Fibroblast of pulmonary artery (primary cell): Measurements from ENCODE around the gene LTBP1.

Source experiments
- DNase-seq: peaks from one replicate; pipeline ENCODE4 v3.0.0-alpha.2; 2010; ENCODE audit warnings: low read depth
- H3K4me3 ChIP-seq: replicated peaks from 2 replicates; pipeline ENCODE4 v1.5.1; 2011; ENCODE audit warnings: low read depth, mild to moderate bottlenecking, control low read depth, low read length, moderate library complexity
- TF ChIP-seq, protein P1 (sequence below): IDR thresholded peaks from 2 replicates; pipeline ENCODE4 v1.5.1; 2011; ENCODE audit warnings: mild to moderate bottlenecking, control low read depth, low read length, inconsistent platforms; ENCODE audit errors: missing control alignments

LTBP1 gene

GRCh38 chr2:33001823-33002222 is 55.1 kb downstream of the LTBP1 start:
- DNase-seq: no peak

GRCh38 chr2:33002863-33003262 is 56.1 kb downstream of the LTBP1 start:
- no peak overlapping the region for H3K4me3 ChIP-seq
- TF ChIP-seq, protein P1, sequence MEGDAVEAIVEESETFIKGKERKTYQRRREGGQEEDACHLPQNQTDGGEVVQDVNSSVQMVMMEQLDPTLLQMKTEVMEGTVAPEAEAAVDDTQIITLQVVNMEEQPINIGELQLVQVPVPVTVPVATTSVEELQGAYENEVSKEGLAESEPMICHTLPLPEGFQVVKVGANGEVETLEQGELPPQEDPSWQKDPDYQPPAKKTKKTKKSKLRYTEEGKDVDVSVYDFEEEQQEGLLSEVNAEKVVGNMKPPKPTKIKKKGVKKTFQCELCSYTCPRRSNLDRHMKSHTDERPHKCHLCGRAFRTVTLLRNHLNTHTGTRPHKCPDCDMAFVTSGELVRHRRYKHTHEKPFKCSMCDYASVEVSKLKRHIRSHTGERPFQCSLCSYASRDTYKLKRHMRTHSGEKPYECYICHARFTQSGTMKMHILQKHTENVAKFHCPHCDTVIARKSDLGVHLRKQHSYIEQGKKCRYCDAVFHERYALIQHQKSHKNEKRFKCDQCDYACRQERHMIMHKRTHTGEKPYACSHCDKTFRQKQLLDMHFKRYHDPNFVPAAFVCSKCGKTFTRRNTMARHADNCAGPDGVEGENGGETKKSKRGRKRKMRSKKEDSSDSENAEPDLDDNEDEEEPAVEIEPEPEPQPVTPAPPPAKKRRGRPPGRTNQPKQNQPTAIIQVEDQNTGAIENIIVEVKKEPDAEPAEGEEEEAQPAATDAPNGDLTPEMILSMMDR: no peak
- no peak for DNase-seq

More at GRCh38 chr2:33001823-33002222, 55.1 kb downstream of the LTBP1 start:
- no peak overlapping the region for H3K4me3 ChIP-seq
- TF ChIP-seq, protein P1: no peak

GRCh38 chr2:33005057-33005456 is 58.3 kb downstream of the LTBP1 start:
- DNase-seq: no peak
- no peak overlapping the region for H3K4me3 ChIP-seq
- TF ChIP-seq, protein P1: no peak

GRCh38 chr2:33008716-33009115 is 62.0 kb downstream of the LTBP1 start:
- DNase-seq: no peak
- H3K4me3 ChIP-seq: no peak overlapping the region
- TF ChIP-seq, protein P1: no peak

GRCh38 chr2:33009249-33009648 is 62.5 kb downstream of the LTBP1 start:
- TF ChIP-seq, protein P1: no peak
- no peak overlapping the region for H3K4me3 ChIP-seq
- DNase-seq: no peak

DNA sequence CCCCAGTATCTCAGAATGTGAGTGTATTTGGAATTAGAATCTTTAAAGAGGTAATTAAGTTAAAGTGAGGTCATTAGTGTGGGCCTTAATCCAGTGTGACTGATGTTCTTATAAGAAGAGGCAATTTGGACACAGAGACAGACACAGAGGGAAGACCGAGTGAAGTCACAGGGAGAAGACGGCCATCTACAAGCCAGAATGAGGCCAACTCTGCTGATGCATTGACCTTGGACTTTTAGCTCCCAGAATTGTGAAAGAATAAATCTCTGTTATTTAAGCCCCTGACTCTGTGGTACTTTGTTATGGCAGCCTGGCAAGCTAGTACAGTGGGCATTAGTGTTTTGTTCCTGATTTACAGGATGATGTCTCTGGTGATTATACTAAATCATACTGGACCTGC is 64.6 kb downstream of the LTBP1 start:
- no peak for DNase-seq
- TF ChIP-seq, protein P1: no peak

DNA sequence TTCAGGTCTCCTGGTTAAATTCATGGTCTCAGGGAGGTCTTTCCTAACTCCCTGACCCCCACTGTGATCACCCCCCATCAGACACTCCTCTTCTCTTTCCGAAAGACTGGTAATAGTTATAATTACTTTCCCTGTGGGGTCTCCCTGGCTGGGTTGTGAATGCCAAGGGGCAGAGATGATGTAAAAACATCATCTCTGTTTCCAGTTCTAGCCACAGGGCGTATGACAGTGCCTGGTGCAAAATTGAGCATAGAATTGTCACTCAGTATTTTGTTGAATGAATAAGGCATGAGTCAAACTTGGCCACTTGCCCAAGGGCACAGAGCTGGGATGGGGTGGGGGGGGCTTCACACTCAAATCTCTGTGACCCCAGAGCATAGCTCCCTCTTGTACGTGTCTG is 65.2 kb downstream of the LTBP1 start:
- TF ChIP-seq, protein P1: no peak
- H3K4me3 ChIP-seq: no peak overlapping the region
- peak; percentile 14 for DNase-seq

More for the DNA sequence above, 64.6 kb downstream of the LTBP1 start:
- H3K4me3 ChIP-seq: no peak overlapping the region
